Stimulated activated CD4-positive, alpha-beta T cell treated with anti-CD3 and anti-CD28 coated beads, Interleukin-15, amount 100 ng/mL, for 48 hours (primary cell): ENCODE data around the gene MRGPRF.
"Not testable (repeated sequence)": the region's sequence is repeated elsewhere in the genome, so short reads cannot be mapped to it uniquely, and the experiment has no call there.

Experiments used
- DNase-seq, 2 donors: peaks; one replicate each; pipeline ENCODE4 v3.0.0-alpha.2; 2020; ENCODE audit warnings: low read depth in 2 of 2

MRGPRF gene

DNA sequence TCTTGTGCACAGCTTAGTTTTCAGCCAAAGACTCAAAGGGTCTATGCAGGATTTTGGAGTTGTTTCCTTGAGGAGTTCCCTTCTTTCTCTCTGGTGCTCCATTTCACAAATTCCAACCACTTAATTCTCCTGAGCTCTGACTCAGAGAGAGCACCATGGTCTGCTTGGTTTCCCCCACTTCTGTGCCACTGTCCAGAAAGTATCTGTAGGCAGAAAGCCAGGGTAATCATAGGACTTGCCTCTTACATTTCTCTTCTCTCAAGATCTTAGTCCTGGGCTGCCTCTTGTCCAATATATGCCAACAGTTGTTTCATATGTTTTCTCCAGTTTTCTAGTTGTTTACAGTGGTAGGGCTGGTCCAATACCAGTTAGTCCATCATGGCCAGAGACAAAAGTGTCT is 25.8 kb downstream of the MRGPRF start:
- no peak for DNase-seq

- no peak for DNase-seq
Measured at GRCh38 chr11:68983801-68984200, 29.2 kb downstream of the MRGPRF start.

DNA sequence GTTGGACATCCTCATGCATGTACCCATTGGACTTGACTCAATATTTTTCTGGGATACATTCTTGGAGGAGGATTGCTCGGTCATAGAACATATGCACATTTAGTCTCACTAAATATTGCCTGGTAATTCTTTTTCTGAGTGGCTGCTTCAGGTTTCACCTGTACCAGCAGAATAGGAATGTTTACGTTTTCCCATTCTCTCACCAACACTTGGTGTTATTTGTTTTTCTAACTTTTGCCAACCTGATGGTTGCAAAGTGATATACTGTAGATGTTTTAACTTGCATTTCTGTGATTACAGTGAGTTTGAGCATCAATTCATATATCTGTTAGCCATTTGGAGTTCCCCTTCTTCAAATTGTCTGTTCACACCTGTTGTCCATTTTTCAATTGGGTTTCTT is 30.9 kb downstream of the MRGPRF start:
- DNase-seq = no peak

- DNase-seq = no peak
Measured at GRCh38 chr11:68980776-68981065, 32.3 kb downstream of the MRGPRF start, which contains the start of gene MRGPRD. MRGPRD (minus strand) TSS chr11:68980986; CDS start chr11:68980986, 0 bp downstream.

DNA sequence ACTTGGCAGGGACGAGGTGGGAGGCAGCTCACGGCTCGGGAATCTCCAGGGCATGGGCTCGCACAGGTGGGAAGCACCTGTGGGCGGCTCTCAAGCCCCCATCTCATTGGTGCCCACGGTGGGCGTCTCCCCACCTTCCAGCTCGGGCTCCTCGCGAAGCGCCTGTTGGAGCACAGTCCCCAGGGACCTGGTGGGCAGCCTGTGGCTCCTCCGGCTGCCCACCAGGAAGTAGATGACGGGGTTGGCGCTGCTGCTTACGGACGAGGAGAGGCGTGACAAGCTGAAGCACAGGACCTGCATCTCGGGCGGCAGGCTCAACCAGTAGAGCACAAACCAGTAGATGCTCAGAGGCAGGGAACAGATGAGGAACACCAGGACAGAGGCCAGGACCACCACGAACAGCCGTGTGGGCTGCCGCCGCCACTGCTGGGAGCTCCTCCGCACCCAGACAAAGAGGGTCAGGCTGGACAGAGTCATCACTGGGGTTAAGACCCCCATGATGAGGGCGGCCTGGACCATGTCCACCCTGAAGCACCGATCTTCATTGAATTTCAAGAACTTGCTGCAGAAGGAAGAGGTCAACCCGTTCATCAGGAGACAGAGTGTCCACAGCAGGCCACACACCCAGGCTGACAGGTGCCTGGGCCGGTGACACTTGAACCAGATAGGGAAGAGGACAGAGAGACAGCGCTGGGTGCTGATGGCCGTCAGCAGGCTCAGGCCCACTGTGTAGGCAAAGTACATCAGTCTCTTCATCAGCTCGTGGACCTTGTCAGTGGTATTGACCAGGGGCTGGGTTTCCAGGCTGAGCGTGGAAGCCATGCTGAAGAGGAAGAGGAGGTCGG is 32.9 kb downstream of the MRGPRF start:
- DNase-seq = no peak

DNA sequence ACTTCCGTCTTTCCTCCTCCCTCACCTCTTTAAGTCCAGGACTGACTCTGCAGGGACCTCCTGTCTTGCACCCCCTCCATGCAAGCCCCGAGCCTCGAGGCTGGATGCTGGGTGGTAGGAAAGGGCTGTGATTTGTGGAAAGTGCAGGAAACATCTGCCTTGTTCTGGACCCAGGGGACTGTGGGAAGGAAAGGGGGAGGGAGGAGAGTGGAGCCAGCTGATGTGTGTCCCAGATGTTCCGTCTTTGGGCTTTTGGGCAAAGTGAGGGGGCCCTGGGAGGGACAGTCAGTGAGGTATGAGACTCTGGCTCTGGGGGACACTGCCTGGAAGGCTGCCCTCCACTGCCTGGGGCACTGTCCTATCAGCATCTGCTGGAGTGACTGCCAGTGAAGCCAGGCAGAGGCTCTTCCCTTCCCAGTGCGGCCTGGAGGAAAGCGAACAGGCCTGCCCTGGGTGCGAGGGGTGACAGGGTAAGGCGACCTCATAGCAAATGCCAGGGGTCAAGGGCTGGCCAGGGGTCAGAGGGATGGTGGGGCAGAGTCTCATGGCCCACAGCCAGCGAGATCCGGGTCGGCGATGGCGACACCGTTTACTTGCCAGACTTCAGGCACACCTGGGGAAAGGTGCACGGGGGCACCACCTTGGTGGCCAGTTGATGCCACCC is 34.0 kb downstream of the MRGPRF start:
- DNase-seq = no peak

DNA sequence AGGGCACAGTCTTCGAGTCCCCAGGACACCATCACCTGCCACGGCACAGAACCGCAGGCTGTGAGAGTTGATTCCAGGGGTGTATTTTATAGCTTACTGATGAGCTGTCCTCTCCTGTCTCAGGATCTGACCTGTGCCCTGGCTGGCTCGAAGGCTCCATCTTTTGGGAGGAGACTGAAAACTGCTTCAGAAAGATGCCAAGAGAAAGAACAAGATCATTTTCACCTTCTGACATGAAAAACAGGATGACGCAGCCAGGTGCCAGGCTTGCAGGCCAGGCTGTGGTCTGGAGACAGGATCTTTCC is 34.5 kb downstream of the MRGPRF start:
- no peak for DNase-seq

DNA sequence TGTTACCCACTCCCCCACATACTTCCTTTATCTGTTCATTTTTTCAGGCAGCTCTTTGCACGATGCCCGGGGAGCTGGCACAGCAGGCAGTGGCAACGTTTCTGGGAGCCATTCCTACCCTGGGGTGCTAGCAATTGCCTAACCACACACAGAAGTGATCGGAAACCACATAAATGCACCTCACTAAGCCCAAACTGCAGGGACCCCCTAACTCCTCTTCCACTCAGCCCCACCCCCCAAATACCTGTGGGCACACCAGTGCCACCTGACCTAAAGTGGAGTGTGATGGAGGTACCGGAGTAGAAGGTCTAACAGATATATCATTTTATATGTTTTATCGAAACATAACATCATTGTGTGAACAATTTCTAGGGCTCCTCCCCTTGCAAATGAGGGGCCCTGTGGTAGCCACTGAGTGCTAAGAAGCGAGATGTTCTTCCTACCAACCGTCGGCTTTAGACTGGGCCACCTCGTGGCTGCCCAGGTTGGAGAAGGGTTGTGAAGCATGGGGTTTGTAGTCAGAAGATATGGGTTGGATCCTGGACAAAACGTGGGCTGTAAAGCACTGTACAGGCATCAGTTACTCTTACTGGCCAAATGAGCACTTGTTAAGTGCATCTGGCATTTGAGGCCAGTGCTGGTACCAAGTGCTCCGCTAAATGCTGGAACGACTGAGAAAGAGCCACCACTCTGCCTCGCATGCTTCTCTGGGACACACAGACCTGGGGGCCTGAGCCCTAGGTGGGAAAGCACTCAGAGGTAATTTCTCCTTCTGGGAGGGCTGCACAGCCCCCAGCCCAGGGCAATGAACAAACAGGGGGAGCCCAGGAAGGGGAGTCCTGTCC is 35.0 kb downstream of the MRGPRF start:
- no peak for DNase-seq

DNA sequence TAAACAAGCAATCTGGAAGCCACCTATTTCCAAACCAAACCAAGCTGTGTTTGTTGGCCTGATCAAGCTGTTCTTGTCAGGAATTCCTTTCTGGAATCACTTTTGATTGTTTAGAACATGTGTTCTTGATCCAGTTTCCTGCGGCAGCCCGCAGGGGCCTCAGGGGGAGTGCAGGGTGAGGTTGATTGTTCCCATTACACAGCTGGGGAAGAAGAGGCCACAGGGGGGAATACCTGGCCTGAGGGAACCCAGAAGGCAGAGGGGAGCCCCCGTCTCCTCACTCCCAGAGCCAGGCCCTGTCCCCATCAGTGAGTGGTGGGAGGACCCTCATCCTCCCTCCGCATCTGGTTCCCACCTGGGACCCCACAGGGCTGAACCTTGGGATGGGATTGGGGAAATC is 36.5 kb downstream of the MRGPRF start:
- no peak for DNase-seq

- DNase-seq = no peak
Measured at GRCh38 chr11:68976095-68976494, 37.0 kb downstream of the MRGPRF start.

GRCh38 chr11:68974421-68975194 is 38.4 kb downstream of the MRGPRF start:
- DNase-seq = no peak

DNA sequence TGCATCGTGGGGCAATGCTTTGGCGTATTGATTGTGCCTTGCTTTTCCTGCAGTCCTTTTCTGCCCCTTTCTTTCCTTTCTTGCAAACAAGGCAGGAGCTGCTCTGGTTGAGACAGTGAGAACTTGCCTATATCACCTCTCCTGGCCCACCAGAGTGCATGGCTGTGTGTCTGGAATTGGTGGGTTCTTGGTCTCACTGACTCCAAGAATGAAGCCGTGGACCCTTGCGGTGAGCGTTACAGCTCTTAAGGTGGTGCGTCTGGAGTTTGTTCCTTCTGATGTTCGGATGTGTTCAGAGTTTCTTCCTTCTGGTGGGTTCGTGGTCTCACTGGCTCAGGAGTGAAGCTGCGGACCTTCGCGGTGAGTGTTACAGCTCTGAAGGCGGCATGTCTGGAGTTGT is 39.3 kb downstream of the MRGPRF start:
- not testable (repeated sequence) for DNase-seq

GRCh38 chr11:68973219-68973618 is 39.8 kb downstream of the MRGPRF start:
- no peak for DNase-seq

DNA sequence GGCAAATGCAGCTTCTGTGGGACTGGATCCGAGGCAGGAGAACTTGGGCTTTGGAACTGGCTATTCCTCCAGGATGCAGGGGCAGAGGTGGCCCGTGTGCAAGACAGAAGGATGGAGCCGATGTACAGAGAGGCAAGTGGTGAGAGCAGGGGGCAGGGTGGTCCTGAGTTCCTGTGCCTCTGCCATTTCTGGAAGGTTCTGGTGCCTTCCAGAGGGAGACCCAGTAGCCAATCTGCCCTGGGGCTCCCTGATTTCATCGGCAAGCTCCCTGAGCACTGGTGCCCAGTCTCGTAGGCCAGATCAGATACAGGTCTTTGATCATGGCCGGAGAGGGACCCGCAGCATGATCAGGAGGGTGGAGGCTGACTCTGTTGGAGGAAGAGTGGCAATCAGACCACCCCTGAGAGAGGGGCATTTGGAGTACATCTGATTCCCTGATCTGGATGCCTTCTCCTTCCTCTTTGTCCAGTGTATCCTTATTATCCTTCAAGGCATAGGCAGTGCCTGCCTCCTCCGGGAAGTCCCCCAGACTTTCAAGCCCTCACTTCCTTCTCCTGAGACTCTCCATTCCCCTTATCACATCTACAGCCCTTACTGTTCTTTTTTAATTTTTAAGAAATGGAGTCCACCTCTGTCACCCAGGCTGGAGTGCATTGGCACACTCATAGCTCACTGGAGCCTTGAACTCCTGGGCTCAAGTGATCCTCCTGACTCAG is 42.0 kb downstream of the MRGPRF start:
- no peak for DNase-seq

DNA sequence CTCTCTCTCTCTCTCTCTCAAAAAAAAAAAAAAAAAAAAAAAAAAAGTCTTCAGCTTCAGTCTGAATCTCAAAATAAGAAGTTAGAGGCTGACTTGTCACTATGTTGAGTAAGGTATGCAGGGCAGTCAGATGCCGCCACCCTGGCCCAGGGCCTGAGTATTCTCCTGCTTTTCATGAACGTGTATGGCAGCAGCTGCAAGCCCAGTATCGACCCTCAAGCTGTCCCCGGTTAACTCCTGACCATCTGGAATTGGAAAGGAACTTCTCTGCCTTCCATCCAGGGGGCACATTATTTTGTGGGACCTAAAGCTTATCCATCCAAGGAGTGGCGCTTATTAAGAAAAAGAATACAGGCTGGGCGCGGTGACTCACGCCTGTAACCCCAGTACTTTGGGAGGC is 43.7 kb downstream of the MRGPRF start:
- DNase-seq = no peak

- DNase-seq = no peak
Measured at GRCh38 chr11:68968306-68969250, 44.5 kb downstream of the MRGPRF start.

DNA sequence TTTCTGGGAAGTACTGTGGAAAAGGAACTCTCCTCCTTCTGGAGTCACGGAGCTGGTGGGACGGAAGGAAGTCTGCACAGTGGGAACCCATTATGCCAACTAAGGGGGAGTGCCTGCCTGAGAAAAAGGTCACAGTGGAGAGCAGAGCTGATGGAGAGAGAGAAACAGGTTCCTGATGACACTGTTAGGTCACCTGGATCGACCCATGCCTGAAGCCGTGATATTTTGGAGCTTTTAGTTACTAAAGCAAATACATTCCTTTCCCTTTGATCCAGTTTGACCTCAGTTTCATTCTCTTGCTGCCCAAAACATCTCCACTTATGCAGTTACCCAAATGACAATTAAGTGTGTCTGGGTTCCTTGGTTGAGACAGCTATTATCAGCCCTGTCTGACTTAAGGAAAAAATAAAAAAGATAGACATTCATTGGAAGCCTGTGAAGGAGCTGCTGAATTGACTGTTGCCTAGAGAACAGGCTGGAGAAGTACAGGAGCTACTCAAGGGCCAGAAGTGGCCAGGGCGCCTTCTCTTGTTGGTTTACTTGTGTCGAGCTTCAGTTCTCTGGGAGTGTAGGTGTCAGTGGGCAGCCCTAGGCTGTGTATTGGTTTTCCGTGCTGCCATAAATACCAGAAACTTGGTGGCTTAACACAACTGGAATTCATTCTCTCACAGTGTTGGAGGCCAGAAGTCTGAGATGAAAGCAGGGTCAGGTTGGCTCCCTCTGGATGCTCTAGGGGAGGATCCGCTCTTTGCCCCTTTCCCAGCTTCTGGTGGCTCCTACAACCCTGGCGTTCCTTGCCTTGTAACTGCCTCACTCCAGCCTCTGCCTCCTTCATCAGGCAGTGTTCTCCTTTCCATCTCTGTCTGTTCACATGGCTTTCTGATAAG is 45.9 kb downstream of the MRGPRF start:
- no peak for DNase-seq

DNA sequence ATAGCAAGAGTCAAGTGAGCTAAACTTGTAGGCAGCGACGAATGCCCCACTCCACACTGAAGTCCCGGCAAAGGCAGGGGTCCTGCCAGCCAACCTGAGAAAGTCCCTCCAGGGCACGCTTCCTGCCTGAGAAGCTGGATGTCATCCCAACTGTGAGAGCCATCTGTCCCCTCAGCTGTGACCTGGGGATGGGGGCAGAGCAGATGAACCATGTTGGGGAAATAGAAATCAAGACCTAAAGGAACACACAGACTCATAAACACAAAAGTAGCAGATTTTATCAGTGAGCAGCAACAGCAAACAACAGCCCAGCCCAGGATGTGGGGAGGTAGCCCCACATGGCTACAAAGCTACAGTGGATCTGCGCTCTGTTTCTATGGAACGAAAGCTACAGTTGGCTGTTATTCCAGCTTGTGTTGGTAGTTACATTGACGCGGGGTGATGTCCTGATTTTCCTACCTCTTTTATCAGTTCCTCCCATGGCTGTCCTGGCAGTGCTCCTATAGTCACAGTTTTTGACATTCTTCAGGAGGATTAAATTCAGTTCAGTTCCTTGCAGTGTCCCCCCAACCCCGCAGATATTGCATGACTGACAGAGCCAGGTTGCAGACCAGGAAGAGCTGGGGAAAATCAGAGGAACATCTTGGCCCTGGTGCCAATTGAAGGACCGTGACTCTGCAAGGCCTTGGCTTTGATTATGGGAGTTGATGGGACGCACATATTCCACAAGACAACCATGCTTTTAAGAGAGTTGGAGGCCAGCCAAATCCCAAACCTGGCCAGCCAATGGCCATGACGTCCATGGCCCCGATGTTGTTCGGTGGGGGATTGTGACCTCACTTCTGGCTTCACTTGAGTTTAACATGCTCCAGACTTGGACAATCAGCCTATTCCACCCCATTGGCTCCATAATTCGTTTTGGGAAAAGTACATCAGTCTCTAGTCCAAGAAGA is 46.9 kb downstream of the MRGPRF start:
- no peak for DNase-seq
